Activated CD4-positive, alpha-beta T cell treated with anti-CD3 and anti-CD28 coated beads, Interleukin-2, amount 10 ng/mL, durations not matched to agents 24 days and 14 days (primary cell): ENCODE data around the gene GPR152. TPM values are rescaled to one million over a fixed set of nuclear protein-coding genes. Genes with fewer than 3 reads are reported as not detected.

Experiments used
- DNase-seq: peaks from one replicate; pipeline ENCODE4 v3.0.0; 2022
- H3K27ac Mint-ChIP-seq: one replicate; pipeline ENCODE4 v1.8.0; 2022; ENCODE audit warnings: mild to moderate bottlenecking, mixed read lengths
- H3K27me3 Mint-ChIP-seq: one replicate; pipeline ENCODE4 v1.8.0; 2022; ENCODE audit warnings: mixed read lengths
- H3K36me3 Mint-ChIP-seq: one replicate; pipeline ENCODE4 v1.8.0; 2022; ENCODE audit warnings: low read depth, mild to moderate bottlenecking, mixed read lengths
- H3K4me1 Mint-ChIP-seq: one replicate; pipeline ENCODE4 v1.8.0; 2021; ENCODE audit warnings: mixed read lengths
- H3K4me3 Mint-ChIP-seq: one replicate; pipeline ENCODE4 v1.8.0; 2022; ENCODE audit warnings: mild to moderate bottlenecking, moderate library complexity, mixed read lengths
- H3K9me3 Mint-ChIP-seq: one replicate; pipeline ENCODE4 v1.8.0; 2021; ENCODE audit warnings: mixed read lengths
- intact Hi-C: fragments of 100-400 bp; cut with micrococcal nuclease; formaldehyde crosslinking; loops from one replicate; pipeline ENCODE4 v1.15.1; 2023
- total RNA-seq: library from RNA; stranded (reverse); gene quantifications from 2 replicates; pipeline ENCODE4 v1.2.3, GENCODE V29; 2022

Gene GPR152
- total RNA-seq, 1 donor from 2014 or later: not detected

DNA sequence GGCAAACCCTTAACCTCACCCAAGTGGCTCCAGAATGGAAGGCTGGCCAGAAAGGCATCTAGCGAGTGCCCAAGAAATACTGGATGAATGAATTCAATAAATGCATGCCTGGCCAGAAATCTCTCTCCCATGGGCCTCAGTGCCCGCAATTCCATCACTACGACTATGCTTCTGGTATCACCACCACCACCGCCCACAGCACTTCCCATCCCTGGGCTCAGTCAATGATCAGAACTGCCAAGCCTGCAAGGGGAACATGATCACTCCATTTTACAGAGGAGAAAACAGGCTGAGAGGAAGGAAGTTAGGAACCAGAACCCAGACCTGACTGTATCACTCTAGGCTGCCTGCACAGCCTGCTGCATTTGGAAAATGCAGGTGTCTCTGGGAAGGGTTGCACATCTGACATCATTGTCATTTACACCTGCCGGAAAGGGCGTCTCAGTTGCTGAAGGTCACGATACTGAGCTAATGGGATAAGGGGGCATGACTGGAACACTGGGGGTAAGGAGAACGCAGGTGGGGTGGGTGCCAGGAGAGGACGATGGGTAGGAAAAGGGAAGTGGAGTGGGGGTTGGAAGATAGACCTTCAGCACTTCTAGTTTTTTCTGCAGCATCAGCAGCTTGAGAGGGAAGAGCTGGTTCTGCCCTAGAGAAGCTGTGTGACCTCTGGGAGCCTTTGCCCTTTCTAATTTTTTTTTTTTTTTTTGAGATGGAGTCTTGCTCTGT is 3.2 kb downstream of the GPR152 start:
- Mint-ChIP-seq H3K9me3 (no peaks in the 10 kb centered on the region), H3K27me3 (peaks cover 3% of the 10 kb centered on the region), H3K36me3 (no peaks in the 10 kb centered on the region), H3K4me3 (no peak overlapping the region), H3K4me1 (peaks cover 34% of the 10 kb centered on the region), H3K27ac (peak overlapping the region; percentile 16)
- intact Hi-C loops: no loop called here
- no peak for DNase-seq

DNA sequence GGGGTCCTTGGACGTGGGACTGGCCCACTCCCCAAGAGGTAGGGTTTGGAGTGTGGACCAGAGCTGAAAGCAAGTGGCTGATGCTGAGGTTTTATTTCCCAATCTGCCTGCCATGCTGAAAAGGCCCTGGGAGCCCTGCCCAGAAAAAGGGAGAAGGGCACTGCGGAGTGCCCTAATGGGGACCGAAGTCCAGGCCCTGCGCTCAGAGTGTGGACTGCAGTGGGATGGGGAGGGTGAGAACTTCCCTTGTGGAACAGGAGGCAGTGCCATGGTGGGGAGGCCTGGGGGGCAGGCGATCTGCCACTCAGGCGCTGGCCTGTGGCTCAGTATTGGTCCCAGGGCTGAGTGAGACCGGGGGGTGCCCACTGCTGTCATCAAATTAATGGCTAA is 4.3 kb downstream of the GPR152 start:
- Mint-ChIP-seq H3K36me3 (no peaks in the 10 kb centered on the region), H3K9me3 (no peaks in the 10 kb centered on the region), H3K27ac (no peak overlapping the region), H3K4me1 (peaks cover 38% of the 10 kb centered on the region), H3K4me3 (no peak overlapping the region), H3K27me3 (peaks cover 3% of the 10 kb centered on the region)
- intact Hi-C loops: no loop called here
- DNase-seq: no peak

DNA sequence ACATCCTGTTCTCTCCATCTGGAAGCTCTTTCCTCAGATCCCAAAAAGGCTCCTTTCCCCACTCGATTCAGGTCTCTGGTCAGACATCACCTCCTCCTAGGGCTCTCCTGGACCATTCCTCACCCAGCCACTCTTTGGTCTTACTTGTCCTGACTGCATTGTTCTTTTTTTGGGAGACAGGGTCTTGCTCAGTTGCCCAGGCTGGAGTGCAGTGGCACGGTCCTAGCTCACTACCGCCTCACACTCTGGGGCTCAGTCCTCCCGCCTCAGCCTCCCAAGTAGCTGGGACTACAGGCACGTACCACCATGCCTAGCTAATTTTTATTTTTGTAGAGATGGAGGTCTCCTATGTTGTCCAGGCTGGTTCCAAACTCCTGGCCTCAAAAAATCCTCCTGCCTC is 7.0 kb downstream of the GPR152 start:
- intact Hi-C loops: no loop called here
- Mint-ChIP-seq H3K36me3 (no peaks in the 10 kb centered on the region), H3K4me1 (peaks cover 48% of the 10 kb centered on the region), H3K9me3 (no peaks in the 10 kb centered on the region), H3K27me3 (peaks cover 3% of the 10 kb centered on the region), H3K4me3 (peak overlapping the region; percentile 80), H3K27ac (peak overlapping the region; percentile 88)
- DNase-seq: no peak

DNA sequence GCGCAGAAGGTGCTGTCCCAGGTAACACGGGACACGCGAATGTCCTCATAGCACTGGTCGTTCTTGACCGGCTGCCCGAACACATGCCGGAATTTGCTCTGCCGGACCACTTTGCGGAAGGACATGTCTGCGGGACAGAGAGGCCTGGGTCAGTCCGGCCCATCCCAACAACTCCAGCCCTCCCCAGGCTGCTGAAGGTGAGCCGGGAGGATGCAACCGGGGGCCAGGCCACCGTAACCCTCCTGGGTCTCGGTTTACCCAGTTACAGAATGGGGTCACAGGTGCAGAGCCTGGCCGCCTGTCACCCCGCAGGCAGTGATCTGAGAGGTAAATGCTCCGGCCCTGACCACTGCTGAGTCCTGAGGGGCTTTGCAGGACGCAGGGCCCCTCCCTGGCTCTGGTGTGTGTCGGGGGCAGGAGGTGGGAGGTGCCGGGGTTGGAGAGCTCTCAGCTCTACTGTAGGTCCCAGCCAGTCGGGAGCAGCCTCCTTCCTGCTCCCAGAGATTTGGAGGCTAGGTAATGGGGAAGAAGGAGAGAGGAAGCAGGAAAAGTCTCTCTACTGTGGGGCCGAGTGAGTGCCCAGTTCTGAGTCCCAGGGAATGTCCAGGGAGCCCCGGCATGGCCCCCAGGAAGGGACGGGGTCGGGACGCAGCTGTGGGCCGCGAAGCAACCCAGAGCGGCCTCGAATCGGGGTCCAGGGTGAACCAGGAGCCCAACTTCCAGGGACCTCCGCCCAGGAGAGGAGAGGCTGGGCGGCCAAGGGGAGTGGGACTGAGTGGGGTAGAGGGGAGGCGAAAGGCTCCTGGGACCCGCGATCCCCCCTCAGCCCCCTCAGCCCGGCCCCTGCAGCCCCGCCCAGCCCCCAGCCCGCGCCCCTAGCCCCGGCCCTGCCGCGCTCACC is 9.8 kb downstream of the GPR152 start:
- intact Hi-C loops: no loop called here
- no peaks in the 10 kb centered on the region for H3K27me3 Mint-ChIP-seq
- H3K9me3 Mint-ChIP-seq: no peaks in the 10 kb centered on the region
- H3K27ac Mint-ChIP-seq: peak overlapping the region; percentile 90
- H3K4me1 Mint-ChIP-seq: peaks cover 56% of the 10 kb centered on the region
- no peak for DNase-seq
- peaks cover 20% of the 10 kb centered on the region for H3K36me3 Mint-ChIP-seq
- peak overlapping the region; percentile 77 for H3K4me3 Mint-ChIP-seq

DNA sequence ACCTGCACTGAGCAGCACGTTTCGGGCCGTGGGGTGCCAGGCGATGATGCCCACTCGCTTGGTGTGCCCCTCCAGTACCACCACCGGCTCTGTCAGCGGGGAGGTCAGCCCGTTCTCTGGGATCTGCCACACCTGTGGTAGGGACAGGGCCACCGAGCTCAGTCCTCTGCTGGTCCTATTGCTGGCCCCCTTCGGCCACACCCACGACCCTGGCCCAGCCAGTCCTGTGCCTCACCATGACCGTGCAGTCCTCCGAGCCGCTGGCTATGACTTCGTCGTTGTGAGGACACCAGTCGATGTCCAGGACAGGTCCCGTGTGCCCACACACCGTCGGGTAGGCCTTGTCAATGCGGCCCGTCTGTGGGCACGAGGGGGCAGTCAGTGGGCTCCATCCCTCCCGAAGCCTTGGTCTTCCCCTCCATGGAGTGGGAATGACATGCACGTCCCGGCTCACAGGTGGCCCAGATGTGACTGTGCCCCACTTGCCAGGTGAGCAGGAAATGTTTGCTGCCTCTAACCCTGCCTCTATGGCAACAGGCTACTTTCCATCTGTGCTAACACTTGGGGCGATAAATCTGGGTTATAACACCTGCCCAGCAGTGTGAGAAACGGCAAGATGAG is 10.7 kb downstream of the GPR152 start:
- no peaks in the 10 kb centered on the region for H3K9me3 Mint-ChIP-seq
- DNase-seq: no peak
- no peaks in the 10 kb centered on the region for H3K27me3 Mint-ChIP-seq
- H3K4me1 Mint-ChIP-seq: peaks cover 54% of the 10 kb centered on the region
- H3K27ac Mint-ChIP-seq: peak overlapping the region; percentile 90
- H3K36me3 Mint-ChIP-seq: peaks cover 26% of the 10 kb centered on the region
- H3K4me3 Mint-ChIP-seq: peak overlapping the region; percentile 77
- intact Hi-C loops: no loop called here

DNA sequence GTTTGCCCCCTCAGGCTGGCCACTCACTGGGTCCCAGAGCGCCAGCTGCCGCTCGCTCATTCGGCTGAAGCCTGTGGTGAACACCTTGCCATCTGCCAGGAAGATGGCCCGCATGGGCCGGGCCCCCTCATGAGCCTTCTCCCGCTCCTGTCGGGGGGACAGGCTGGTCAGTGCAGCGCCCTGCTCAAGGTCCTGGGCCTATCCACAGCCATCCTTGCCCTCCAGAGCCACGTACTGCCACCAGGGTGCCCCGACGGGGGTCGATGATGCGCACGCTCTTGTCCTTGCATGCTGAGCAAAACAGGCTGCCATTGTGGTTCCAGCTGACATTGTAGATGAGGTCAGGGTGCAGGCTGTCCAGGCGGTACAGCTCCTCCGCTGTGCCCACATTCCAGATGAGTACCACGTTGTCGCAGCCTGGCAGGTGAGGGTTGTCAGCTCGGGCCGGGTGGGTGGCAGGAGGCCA is 11.4 kb downstream of the GPR152 start:
- H3K9me3 Mint-ChIP-seq: no peaks in the 10 kb centered on the region
- no peaks in the 10 kb centered on the region for H3K27me3 Mint-ChIP-seq
- intact Hi-C loops: no loop called here
- H3K4me1 Mint-ChIP-seq: peaks cover 52% of the 10 kb centered on the region
- no peak for DNase-seq
- H3K27ac Mint-ChIP-seq: peak overlapping the region; percentile 81
- peak overlapping the region; percentile 36 for H3K4me3 Mint-ChIP-seq
- peaks cover 32% of the 10 kb centered on the region for H3K36me3 Mint-ChIP-seq

DNA sequence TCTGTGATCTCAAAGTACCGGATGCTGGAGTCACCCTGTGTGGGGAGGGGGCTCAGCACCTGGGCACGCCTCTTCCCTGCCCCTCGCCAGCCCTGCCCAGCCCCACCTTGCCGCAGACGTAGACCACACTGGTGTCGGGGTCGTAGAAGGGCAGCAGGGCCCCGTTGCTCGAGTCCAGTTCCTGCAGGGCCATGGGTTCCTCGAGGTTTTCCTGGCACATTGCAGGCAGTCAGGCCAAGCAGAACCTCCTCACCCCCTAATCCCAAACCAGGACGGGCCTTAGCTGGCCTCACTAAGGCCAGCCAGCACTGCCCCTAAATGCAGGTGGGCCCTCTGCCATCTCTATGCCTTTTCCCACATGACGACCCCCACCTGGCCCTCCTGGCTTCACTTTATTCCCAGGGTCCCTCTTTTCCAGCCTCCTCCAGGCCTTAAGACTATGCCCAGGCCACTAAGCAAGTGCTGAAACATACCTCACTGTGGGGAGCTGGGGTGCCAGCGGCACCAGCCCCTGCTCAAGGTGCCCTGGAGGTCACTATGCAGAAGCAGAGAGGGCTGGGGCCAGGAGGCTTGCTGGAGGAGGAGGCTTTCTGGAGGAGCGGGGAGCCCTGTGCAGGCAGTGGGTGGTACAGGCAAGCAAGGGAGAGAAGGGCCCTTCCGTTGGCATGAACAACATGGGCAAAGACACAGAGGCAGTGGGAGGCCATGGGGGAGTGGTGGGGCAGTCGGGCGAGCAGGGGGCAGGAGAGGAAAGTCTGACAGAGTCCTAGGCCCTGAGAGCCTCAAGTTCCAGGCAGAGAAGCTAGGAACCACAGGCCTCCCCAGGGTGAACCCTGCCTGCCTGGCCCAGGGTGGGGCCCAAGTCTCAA is 12.1 kb downstream of the GPR152 start:
- H3K36me3 Mint-ChIP-seq: peaks cover 37% of the 10 kb centered on the region
- H3K4me1 Mint-ChIP-seq: peaks cover 48% of the 10 kb centered on the region
- peak overlapping the region; percentile 99 for H3K4me3 Mint-ChIP-seq
- H3K9me3 Mint-ChIP-seq: no peaks in the 10 kb centered on the region
- H3K27me3 Mint-ChIP-seq: no peaks in the 10 kb centered on the region
- intact Hi-C loops: no loop called here
- DNase-seq: no peak
- peak overlapping the region; percentile 98 for H3K27ac Mint-ChIP-seq

DNA sequence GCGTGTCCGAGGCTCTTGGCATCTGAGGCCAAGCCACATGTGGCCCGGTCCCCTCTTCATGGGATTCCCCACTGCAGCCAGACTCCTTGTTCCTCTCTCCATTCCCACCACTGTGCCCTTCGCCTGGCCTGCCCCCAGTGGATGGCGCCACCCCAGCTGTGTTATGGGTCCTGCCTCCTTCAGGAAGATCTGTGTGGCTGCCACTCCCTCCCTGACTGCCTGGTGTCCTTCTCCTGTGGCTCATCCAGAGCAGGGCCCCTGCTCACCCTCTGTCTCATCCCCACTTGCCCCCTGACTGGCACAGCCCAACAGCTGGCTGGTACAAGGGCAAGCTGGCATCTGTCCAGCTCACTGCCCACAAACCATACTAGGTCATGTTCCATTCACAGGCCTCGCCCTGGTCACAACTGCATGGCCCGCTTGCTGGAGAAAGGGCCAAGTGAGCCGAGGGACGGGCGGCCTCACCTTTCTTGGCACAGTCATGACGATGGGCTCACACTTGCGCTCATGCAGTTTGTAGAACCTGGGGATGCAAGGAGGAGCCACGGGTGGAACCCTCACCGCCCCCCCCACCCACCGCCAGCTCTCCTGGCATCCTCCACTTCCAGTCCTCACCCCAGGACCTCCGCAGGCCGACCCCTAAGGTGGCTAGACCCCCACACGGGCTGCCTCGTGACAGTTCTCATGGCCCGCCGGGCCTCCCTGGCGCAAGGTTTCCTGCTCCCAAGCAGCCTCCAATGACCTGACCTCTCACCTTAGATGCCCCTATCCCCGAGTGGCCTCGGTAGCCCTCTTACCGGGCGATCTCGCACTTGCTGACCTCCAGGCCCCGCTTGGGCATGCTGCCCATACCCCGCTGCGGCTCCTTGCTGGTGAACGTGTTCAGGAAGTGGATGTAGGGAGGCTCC is 13.0 kb downstream of the GPR152 start:
- H3K4me1 Mint-ChIP-seq: peaks cover 43% of the 10 kb centered on the region
- DNase-seq: peak; percentile 85
- peak overlapping the region; percentile 99 for H3K4me3 Mint-ChIP-seq
- peaks cover 40% of the 10 kb centered on the region for H3K36me3 Mint-ChIP-seq
- intact Hi-C loops: no loop called here
- peak overlapping the region; percentile 98 for H3K27ac Mint-ChIP-seq
- no peaks in the 10 kb centered on the region for H3K27me3 Mint-ChIP-seq
- H3K9me3 Mint-ChIP-seq: no peaks in the 10 kb centered on the region

DNA sequence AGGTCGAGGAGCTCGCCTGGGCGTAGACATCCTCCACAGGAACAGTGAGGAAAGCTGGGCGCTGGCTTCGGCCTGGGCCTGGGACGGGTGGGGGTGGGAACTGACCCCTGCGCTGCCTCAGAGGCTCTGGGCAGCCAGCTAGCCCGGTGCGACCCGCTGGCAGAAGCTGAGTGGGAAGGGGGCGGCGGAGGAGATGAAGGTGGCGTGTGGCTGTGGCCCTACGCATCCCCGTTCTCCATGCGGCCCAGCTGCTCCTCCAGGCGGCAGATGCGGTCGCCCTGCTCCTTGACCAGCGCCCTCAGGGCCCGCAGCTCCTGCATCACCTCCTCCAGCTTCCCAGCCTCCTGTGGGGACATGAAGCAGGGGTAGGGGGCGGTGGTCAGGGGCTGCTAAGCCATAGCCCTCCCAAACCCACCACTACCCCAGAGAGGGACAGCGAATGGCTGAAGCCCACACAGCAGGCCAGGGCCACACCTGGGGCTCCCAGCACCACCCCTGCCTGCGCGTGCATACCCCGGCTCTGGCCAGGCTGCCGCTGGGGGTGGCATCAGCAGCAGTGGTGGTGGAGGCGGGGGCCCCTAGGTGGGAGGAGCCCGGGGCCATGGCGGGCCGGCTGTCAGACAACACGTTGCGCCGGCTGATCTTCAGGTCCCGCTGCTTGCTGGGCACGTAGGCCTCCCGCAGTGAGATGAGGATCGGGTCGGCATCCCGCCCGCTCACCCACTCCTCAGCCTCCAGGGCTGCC is 14.2 kb downstream of the GPR152 start:
- intact Hi-C loops: no loop called here
- no peaks in the 10 kb centered on the region for H3K9me3 Mint-ChIP-seq
- H3K27ac Mint-ChIP-seq: peak overlapping the region; percentile 98
- peaks cover 43% of the 10 kb centered on the region for H3K36me3 Mint-ChIP-seq
- DNase-seq: peak; percentile 93
- H3K4me3 Mint-ChIP-seq: peak overlapping the region; percentile 99
- no peaks in the 10 kb centered on the region for H3K27me3 Mint-ChIP-seq
- peaks cover 42% of the 10 kb centered on the region for H3K4me1 Mint-ChIP-seq

DNA sequence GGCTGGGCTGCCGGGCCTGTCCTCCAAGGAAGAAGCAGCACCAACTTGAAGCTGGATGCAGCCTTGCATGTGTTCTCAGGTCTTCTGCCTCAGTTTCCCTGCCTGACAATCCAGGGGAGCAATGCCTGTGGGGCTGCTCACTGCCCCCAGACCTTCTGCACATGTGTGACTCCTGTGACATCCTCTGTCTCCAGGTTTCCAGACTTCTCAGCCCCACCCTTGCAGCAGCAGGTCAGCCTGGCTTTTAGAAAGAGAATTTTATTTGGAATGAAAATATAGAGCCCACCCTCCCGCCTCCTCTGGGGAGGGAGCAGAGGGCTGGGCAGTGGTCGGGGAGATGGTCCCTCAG is 14.7 kb downstream of the GPR152 start:
- Mint-ChIP-seq H3K27me3 (no peaks in the 10 kb centered on the region), H3K36me3 (peaks cover 43% of the 10 kb centered on the region), H3K4me3 (peak overlapping the region; percentile 99), H3K27ac (peak overlapping the region; percentile 98), H3K9me3 (no peaks in the 10 kb centered on the region), H3K4me1 (peaks cover 43% of the 10 kb centered on the region)
- no peak for DNase-seq
- intact Hi-C loops: loop anchor here (1.0 to 2.0 kb wide), 3 partner anchors 29 to 69 kb away; no protein-coding TSS in a partner anchor

DNA sequence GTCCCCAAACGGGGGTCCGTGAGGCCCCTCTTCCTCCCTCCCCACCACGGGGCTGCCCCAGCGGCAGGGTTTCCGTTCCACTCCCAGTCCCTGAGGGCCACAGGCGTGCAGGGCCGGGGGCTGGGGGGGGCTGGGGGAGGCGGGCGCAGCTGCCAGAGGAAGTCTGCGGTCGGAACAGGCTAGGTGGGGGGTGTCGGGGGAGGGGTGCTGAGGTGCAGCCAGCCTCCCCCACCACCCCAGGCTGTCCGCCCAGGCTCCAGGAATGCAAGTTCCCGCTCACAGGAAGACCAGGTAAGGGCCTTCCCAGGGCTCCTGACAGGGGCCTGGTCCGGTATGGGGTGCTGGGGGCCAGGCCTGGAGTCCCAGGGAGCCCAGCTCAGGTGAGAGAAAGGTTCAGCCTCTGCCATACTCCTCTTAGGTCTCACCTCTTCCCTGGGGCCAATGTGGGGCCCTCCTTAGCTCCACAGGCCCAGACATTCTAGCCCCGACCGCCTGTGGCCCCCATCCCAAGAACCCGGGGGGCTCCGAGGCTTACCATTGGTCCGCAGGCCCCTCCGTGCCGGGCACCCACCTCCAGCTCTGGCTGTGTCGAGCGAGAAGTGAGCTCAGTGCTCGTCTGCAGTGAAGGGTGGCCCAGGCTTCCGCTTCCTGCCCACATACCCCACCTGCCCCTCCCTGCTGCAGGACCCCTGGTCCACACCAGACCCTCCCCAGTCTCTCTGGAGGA is 15.3 kb downstream of the GPR152 start, which contains the start of gene PTPRCAP:
PTPRCAP (minus strand) TSS at position 601 of the 727 bp plus-strand sequence; CDS start at position 538, 63 bp downstream.
- Mint-ChIP-seq H3K27ac (peak within 1 kb of the TSS; percentile 98), H3K27me3 (no peaks in the 10 kb centered on the region), H3K4me3 (peak within 1 kb of the TSS; percentile 99), H3K36me3 (peaks cover 47% of the 10 kb centered on the region), H3K9me3 (no peaks in the 10 kb centered on the region), H3K4me1 (peaks cover 42% of the 10 kb centered on the region)
- intact Hi-C loops: loop anchor here (1.0 to 2.0 kb wide), 3 partner anchors 28 to 69 kb away; no protein-coding TSS in a partner anchor
- peak; percentile 92 for DNase-seq
